Measurements from ENCODE around the gene CELF5. TPM values are rescaled to one million over a fixed set of nuclear protein-coding genes. Genes with fewer than 3 reads are reported as not detected.
"Not testable (repeated sequence)": the region's sequence is repeated elsewhere in the genome, so short reads cannot be mapped to it uniquely, and the experiment has no call there.

CELF5 gene
- total and polyA plus RNA-seq, 3 experiments from 2014 or later: 0.11 to 0.24 TPM; not detected in 1

DNA sequence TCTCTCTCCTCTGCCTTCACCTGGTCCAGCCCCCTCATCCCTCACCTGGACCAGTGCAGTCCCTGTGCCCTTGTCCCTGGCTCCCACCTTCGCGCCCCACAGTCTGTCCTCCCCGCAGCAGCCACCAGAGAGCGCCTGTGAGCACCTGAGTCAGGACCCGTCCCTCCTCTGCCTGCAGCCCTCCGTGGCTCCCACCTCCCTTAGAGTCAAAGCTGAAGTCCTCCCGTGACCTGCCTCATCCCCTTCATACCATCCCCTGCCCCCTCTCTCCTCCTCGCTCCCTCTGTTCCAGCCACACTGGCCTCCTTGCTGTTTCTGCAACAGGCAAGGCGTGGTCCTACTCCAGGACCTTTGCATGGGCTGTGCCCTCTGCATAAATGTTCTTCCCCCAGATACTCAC lies 10.3 kb downstream of the CELF5 start:
- Histone ChIP-seq H3K9me3 (ENCODE audit: low read length) (no peaks in the 10 kb centered on the region), H3K4me1 (ENCODE audit: insufficient read depth, low read length) (no peaks in the 10 kb centered on the region), H3K36me3 (ENCODE audit: insufficient read depth, low read length) (no peaks in the 10 kb centered on the region), H3K27me3 (ENCODE audit: insufficient read depth, low read length, poor library complexity, severe bottlenecking) (peaks cover 4% of the 10 kb centered on the region), H3K4me3 (ENCODE audit: low read length) (no peak overlapping the region), H3K27ac (ENCODE audit: low read depth, low read length) (no peak overlapping the region)
- ChIA-PET CTCF (no interaction called here), POLR2A (no interaction called here)
- Mint-ChIP-seq H3K9me3 (peaks cover 0 to 2% (median 0%) of the 10 kb centered on the region in 5 donors), H3K4me3 (no peak overlapping the region), H3K27me3 (peaks cover 4 to 23% of the 10 kb centered on the region in 2 donors), H3K36me3 (no peaks in the 10 kb centered on the region), H3K4me1 (no peaks in the 10 kb centered on the region), H3K27ac (no peak overlapping the region)
- no peak for DNase-seq

DNA sequence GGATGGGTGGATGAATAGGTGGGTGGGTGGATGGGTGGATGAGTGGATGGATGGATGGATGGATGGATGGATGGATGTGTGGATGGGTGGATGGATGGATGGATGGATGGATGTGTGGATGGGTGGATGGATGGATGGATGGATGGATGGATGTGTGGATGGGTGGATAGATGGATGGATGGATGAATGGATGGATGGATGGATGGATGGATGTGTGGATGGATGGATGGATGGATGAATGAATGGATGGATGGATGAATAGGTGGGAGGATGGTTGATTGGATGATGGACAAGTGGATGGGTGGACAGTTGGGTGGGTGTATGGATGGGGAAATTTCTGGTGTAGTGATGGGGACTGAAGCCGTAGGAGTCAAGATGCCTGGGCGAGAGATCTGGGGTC lies 11.1 kb downstream of the CELF5 start:
- H3K9me3 Mint-ChIP-seq; H3K27ac ChIP-seq (ENCODE audit: low read depth, low read length); H3K4me3 ChIP-seq (ENCODE audit: low read length); H3K4me3 Mint-ChIP-seq; POLR2A ChIA-PET; H3K36me3 Mint-ChIP-seq; DNase-seq; H3K4me1 Mint-ChIP-seq; H3K9me3 ChIP-seq (ENCODE audit: low read length); H3K27me3 ChIP-seq (ENCODE audit: insufficient read depth, low read length, poor library complexity, severe bottlenecking); H3K36me3 ChIP-seq (ENCODE audit: insufficient read depth, low read length); CTCF ChIA-PET; H3K4me1 ChIP-seq (ENCODE audit: insufficient read depth, low read length): not testable (repeated sequence)
- H3K27ac Mint-ChIP-seq: peak overlapping the region in 1 of 8 donors; percentile 52
- peaks cover 6 to 24% of the 10 kb centered on the region in 2 donors for H3K27me3 Mint-ChIP-seq

DNA sequence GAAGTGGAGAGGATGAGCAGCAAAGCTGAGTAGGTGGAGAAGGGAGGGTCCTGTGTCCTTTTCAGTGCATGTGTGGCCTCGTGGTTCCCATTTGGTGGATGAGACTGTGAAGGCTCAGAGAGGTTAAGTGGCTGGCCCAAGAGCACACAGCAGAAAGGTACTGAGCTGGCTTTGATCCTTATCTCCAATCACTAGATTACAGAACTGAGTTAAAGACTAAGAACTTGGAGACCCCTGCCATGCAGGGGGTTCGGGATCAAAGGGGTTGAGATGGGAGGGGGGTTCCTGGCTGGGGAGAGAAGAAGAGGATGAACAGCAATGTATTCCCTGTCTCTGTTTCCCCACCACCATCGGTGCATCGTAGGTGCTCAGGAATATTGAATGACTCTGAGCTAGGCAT lies 11.8 kb downstream of the CELF5 start:
- H3K27me3 Mint-ChIP-seq: peaks cover 6 to 24% of the 10 kb centered on the region in 2 donors
- Histone ChIP-seq H3K27me3 (ENCODE audit: insufficient read depth, low read length, poor library complexity, severe bottlenecking) (no peaks in the 10 kb centered on the region), H3K4me3 (ENCODE audit: low read length) (no peak overlapping the region), H3K36me3 (ENCODE audit: insufficient read depth, low read length) (no peaks in the 10 kb centered on the region), H3K9me3 (ENCODE audit: low read length) (no peaks in the 10 kb centered on the region), H3K27ac (ENCODE audit: low read depth, low read length) (no peak overlapping the region), H3K4me1 (ENCODE audit: insufficient read depth, low read length) (no peaks in the 10 kb centered on the region)
- no peak for DNase-seq
- POLR2A ChIA-PET: no interaction called here
- H3K36me3 Mint-ChIP-seq: no peaks in the 10 kb centered on the region
- no peak overlapping the region for H3K27ac Mint-ChIP-seq
- peaks cover 0 to 2% (median 0%) of the 10 kb centered on the region in 5 donors for H3K9me3 Mint-ChIP-seq
- no peak overlapping the region for H3K4me3 Mint-ChIP-seq
- H3K4me1 Mint-ChIP-seq: no peaks in the 10 kb centered on the region
- CTCF ChIA-PET: no interaction called here

DNA sequence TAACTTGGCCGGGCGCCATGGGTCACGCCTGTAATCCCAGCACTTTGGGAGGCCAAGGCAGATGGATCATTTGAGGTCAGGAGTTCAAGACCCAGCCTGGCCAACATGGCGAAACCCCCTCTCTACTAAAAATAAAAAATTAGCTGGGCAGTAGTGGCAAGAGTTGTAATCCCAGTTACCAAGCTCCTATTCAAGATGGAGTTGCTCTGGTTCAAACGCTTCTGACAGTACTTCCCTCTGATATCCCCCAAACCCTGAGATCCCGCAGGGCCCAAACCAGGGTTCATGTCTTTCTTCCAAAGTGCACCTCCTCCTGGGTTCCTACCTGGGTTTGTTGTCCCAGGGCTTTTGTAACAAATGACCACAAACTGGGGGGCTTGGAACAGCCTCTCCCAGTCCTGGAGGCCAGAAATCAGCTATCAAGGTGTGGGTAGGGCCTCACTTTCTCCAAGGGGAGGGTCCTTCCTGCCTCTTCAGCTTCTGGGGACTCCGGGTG lies 13.7 kb downstream of the CELF5 start:
- Mint-ChIP-seq H3K27me3 (peaks cover 3 to 15% of the 10 kb centered on the region in 2 donors), H3K27ac (no peak overlapping the region), H3K36me3 (no peaks in the 10 kb centered on the region), H3K9me3 (peaks cover 0 to 2% (median 0%) of the 10 kb centered on the region in 5 donors), H3K4me3 (no peak overlapping the region), H3K4me1 (no peaks in the 10 kb centered on the region)
- H3K27ac ChIP-seq (ENCODE audit: low read depth, low read length): no peak overlapping the region
- ChIA-PET CTCF (interaction anchor here (1.2 kb wide), 1 partner anchor 13 kb away, joined by 4 read pairs; the partner anchor contains the start of gene CELF5), POLR2A (no interaction called here)
- H3K9me3 ChIP-seq (ENCODE audit: low read length): no peaks in the 10 kb centered on the region
- no peak overlapping the region for H3K4me3 ChIP-seq (ENCODE audit: low read length)
- no peaks in the 10 kb centered on the region for H3K4me1 ChIP-seq (ENCODE audit: insufficient read depth, low read length)
- no peak for DNase-seq
- no peaks in the 10 kb centered on the region for H3K27me3 ChIP-seq (ENCODE audit: insufficient read depth, low read length, poor library complexity, severe bottlenecking)
- H3K36me3 ChIP-seq (ENCODE audit: insufficient read depth, low read length): no peaks in the 10 kb centered on the region

DNA sequence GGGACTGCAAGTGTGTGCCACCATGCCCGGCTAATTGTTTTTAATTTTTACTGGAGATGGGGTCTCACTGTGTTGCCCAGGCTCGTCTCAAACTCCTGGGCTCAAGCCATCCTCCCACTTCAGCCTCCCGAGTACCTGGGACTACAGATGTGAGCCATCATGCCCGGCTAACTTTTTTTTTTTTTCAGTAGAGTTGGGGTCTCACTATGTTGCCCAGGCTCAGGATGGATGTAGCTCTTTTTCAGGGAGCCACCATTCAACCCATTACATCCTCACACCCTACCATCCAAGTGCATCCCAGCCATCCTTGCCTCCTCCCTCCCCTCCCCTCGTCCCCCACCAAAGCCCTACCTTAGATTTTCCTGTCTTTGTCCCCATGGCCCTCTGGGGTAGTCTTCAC lies 14.9 kb downstream of the CELF5 start:
- Histone ChIP-seq H3K4me3 (ENCODE audit: low read length) (no peak overlapping the region), H3K27me3 (ENCODE audit: insufficient read depth, low read length, poor library complexity, severe bottlenecking) (no peaks in the 10 kb centered on the region), H3K9me3 (ENCODE audit: low read length) (no peaks in the 10 kb centered on the region), H3K4me1 (ENCODE audit: insufficient read depth, low read length) (no peaks in the 10 kb centered on the region), H3K36me3 (ENCODE audit: insufficient read depth, low read length) (no peaks in the 10 kb centered on the region), H3K27ac (ENCODE audit: low read depth, low read length) (no peak overlapping the region)
- Mint-ChIP-seq H3K9me3 (peaks cover 0 to 2% (median 0%) of the 10 kb centered on the region in 5 donors), H3K4me1 (no peaks in the 10 kb centered on the region), H3K4me3 (no peak overlapping the region), H3K27ac (peak overlapping the region in 1 of 8 donors; percentile 75), H3K36me3 (no peaks in the 10 kb centered on the region), H3K27me3 (peaks cover 3 to 10% of the 10 kb centered on the region in 2 donors)
- ChIA-PET CTCF (no interaction called here), POLR2A (no interaction called here)
- no peak for DNase-seq

DNA sequence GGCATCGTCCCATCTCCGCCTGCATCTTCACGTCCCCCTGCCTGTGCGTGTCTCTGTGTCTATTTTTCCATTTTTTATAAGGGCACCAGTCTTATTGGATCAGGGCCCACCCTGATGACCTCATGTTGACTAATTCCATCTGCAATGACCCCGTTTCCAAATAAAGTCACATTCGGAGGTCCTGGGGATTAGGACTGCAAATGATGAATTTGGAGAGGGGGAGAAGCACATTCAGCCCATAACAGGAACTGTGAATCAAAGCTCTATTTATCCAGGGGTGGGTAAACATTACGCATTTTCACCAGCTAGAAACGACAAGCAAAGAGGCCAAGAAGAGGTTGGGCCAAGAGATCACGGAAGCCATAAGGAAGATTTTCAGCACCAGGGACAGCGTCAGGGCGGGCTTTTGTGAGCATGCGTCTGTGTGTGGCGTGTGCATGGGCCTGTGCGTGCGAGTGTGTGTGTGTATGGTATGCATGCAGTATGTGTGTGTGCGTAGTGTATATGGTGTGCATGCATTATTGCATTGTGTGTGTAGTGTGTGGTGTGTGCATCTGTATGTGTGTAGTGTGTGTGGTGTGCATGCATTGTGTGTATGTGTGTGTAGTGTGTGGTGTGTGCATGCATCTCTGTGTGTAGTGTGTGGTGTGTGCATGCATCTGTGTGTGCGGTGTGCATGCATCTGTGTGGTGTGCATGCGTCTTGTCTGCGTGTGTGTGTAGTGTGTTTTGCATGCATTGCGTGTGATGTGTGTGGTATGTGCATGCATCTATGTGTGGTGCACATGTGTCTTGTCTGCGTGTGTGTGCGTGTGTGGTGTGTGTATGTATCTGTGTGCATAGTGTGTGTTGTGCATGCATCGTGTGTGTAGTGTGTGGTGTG lies 19.6 kb downstream of the CELF5 start:
- no peaks in the 10 kb centered on the region for H3K9me3 Mint-ChIP-seq
- peaks cover 3 to 4% of the 10 kb centered on the region in 2 donors for H3K27me3 Mint-ChIP-seq
- H3K27ac Mint-ChIP-seq: no peak overlapping the region
- H3K36me3 Mint-ChIP-seq: no peaks in the 10 kb centered on the region
- H3K36me3 ChIP-seq (ENCODE audit: insufficient read depth, low read length): no peaks in the 10 kb centered on the region
- H3K4me3 ChIP-seq (ENCODE audit: low read length): no peak overlapping the region
- ChIA-PET CTCF (no interaction called here), POLR2A (no interaction called here)
- DNase-seq: peak in 1 of 5 donors; percentile 28
- H3K4me3 Mint-ChIP-seq: no peak overlapping the region
- H3K27me3 ChIP-seq (ENCODE audit: insufficient read depth, low read length, poor library complexity, severe bottlenecking): no peaks in the 10 kb centered on the region
- no peaks in the 10 kb centered on the region for H3K4me1 Mint-ChIP-seq
- H3K9me3 ChIP-seq (ENCODE audit: low read length): no peaks in the 10 kb centered on the region
- no peak overlapping the region for H3K27ac ChIP-seq (ENCODE audit: low read depth, low read length)
- H3K4me1 ChIP-seq (ENCODE audit: insufficient read depth, low read length): no peaks in the 10 kb centered on the region

DNA sequence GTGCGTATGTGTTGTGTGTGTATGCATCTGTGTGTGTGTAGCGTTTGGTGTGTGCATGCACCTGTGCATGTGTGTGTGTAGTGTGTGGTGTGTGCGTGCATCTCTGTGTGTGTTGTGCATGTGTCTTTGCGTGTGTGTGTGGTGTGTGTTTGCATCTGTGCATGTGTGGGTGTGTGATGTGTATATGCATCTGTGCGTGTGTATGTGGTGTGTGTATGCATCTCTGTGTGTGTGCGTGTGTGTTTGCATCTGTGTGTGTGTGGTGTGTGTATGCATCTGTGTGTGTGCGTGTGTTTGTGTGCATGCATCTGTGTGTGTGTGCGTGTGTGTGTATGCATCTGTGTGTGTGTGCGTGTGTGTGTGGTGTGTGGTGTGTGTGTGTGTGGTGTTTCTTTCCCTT lies 20.6 kb downstream of the CELF5 start:
- no peak for DNase-seq
- Mint-ChIP-seq H3K9me3 (peaks cover 0 to 1% (median 0%) of the 10 kb centered on the region in 5 donors), H3K27me3 (peaks cover under 1 to 3% of the 10 kb centered on the region in 2 donors), H3K4me1 (no peaks in the 10 kb centered on the region), H3K4me3 (no peak overlapping the region), H3K27ac (no peak overlapping the region), H3K36me3 (no peaks in the 10 kb centered on the region)
- no peaks in the 10 kb centered on the region for H3K4me1 ChIP-seq (ENCODE audit: insufficient read depth, low read length)
- no peaks in the 10 kb centered on the region for H3K9me3 ChIP-seq (ENCODE audit: low read length)
- no peaks in the 10 kb centered on the region for H3K27me3 ChIP-seq (ENCODE audit: insufficient read depth, low read length, poor library complexity, severe bottlenecking)
- ChIA-PET POLR2A (no interaction called here), CTCF (no interaction called here)
- H3K36me3 ChIP-seq (ENCODE audit: insufficient read depth, low read length): no peaks in the 10 kb centered on the region
- no peak overlapping the region for H3K27ac ChIP-seq (ENCODE audit: low read depth, low read length)
- H3K4me3 ChIP-seq (ENCODE audit: low read length): no peak overlapping the region

DNA sequence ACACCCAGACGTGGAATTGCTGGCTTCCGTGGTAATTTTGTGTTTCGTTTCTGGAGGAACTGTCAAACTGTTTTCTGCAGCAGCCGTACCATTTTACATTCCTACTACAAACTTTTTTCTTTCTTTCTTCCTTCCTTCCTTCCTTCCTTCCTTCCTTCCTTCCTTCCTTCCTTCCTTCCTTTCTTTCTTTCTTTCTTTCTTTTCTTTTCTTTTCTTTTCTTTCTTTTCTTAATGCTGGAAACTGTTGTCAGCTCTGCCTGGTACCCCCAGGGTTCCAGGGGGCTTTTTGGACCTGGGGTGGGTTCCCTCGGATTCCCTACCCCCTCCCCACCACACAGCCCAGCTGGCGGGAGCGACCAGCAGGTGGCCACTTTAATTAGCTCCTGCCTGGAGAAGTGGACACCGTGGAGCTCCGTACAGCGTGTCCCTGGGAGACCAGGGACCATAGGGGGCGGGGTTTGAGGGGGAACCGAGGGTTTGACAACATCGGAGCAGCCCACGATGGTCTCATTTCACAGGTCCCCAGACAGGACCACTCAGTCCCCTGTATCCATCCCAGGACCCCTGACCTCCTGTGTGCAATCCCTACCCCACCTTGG lies 24.4 kb downstream of the CELF5 start:
- Mint-ChIP-seq H3K9me3 (peaks cover 0 to 12% (median 6%) of the 10 kb centered on the region in 5 donors), H3K27ac (no peak overlapping the region), H3K27me3 (peaks cover 8 to 21% of the 10 kb centered on the region in 2 donors), H3K36me3 (no peaks in the 10 kb centered on the region), H3K4me3 (no peak overlapping the region), H3K4me1 (no peaks in the 10 kb centered on the region)
- no peaks in the 10 kb centered on the region for H3K27me3 ChIP-seq (ENCODE audit: insufficient read depth, low read length, poor library complexity, severe bottlenecking)
- no peak overlapping the region for H3K27ac ChIP-seq (ENCODE audit: low read depth, low read length)
- no peaks in the 10 kb centered on the region for H3K4me1 ChIP-seq (ENCODE audit: insufficient read depth, low read length)
- no peak for DNase-seq
- ChIA-PET CTCF (no interaction called here), POLR2A (interaction anchor here (0.6 kb wide), 1 partner anchor 54 kb away, joined by 4 read pairs; no protein-coding TSS in a partner anchor)
- no peaks in the 10 kb centered on the region for H3K36me3 ChIP-seq (ENCODE audit: insufficient read depth, low read length)
- peaks cover 5% of the 10 kb centered on the region for H3K9me3 ChIP-seq (ENCODE audit: low read length)
- no peak overlapping the region for H3K4me3 ChIP-seq (ENCODE audit: low read length)
